Lower leg skin (tissue), 4 donors: ENCODE results near the gene ADCYAP1R1. TPM values are rescaled to one million over a fixed set of nuclear protein-coding genes. Genes with fewer than 3 reads are reported as not detected.

Experiments used
- DNase-seq, 2 donors: peaks; one replicate each; pipeline ENCODE4 v3.0.0-alpha.2; 2019; ENCODE audit warnings: low spot score in 2 of 2
- H3K4me3 ChIP-seq: fragments of 200-600 bp; sonication (generic); 2 replicates; pipeline ENCODE4 v1.5.1; 2017; ENCODE audit warnings: mild to moderate bottlenecking, low read depth; ENCODE audit not compliant: poor library complexity, severe bottlenecking
- POLR2A ChIP-seq, 2 donors: fragments of 450-650 bp; IDR thresholded peaks; one replicate each; pipeline ENCODE4 v1.6.1; 2016 to 2017; ENCODE audit warnings: antibody characterized with exemption in 2 of 2, mild to moderate bottlenecking in 1 of 2, moderate library complexity in 1 of 2
- WGBS, 2 donors: methylation state at CpG; one replicate each; pipeline ENCODE4 v1.1.5; 2018; 5-methylcytosine and 5-hydroxymethylcytosine counted together
- intact Hi-C: fragments of 100-400 bp; cut with DNase I; formaldehyde crosslinking; loops from one replicate; pipeline ENCODE4 v1.15.0; 2023; ENCODE audit warnings: low total_unique reads
- total RNA-seq, 4 donors: library from RNA; depleted of rRNA; stranded (reverse); fragments of >200 nt; gene quantifications; one replicate each; pipeline ENCODE4 v1.1.0, GENCODE V29; 2016
- TF ChIP-seq, protein P1 (sequence below), 3 donors: fragments of 450-650 bp; IDR thresholded peaks; one replicate each; pipeline ENCODE4 v1.5.1; 2016; ENCODE audit warnings: antibody characterized with exemption in 3 of 3, mild to moderate bottlenecking in 3 of 3, moderate library complexity in 2 of 3

ADCYAP1R1 gene
- total RNA-seq, 4 donors from 2014 or later: 0.52 to 1.2 TPM; not detected in 2

DNA sequence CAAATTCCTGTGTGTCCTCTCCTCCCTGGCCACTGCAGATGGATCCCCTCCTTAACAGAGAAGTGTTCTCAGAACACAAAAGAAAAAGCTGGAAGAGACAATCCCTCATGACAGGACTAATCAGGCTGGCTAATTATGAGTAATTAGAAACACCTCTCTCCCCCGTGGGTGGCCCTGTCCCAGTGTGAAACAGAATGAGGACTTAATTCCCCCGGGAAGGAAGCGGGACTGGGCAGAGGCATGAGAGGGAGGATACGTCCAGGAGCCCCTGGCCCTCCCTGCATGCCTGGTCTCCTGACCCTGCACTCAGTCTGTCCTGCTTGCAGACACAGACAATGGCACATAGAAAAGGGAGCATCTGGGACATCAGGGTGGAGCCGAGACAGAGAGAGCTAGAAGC, 7.6 kb upstream of the ADCYAP1R1 start:
- DNase-seq: no peak
- intact Hi-C loops: no loop called here
- H3K4me3 ChIP-seq: no peak overlapping the region
- TF ChIP-seq, protein P1, sequence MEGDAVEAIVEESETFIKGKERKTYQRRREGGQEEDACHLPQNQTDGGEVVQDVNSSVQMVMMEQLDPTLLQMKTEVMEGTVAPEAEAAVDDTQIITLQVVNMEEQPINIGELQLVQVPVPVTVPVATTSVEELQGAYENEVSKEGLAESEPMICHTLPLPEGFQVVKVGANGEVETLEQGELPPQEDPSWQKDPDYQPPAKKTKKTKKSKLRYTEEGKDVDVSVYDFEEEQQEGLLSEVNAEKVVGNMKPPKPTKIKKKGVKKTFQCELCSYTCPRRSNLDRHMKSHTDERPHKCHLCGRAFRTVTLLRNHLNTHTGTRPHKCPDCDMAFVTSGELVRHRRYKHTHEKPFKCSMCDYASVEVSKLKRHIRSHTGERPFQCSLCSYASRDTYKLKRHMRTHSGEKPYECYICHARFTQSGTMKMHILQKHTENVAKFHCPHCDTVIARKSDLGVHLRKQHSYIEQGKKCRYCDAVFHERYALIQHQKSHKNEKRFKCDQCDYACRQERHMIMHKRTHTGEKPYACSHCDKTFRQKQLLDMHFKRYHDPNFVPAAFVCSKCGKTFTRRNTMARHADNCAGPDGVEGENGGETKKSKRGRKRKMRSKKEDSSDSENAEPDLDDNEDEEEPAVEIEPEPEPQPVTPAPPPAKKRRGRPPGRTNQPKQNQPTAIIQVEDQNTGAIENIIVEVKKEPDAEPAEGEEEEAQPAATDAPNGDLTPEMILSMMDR (IDR thresholded peaks at IDR 0.05): no peak
- TF ChIP-seq POLR2A (IDR thresholded peaks at IDR 0.05): no peak
- WGBS, 2 donors: 66 to 71% methylated on average over 5 of the region's 5 CpGs

DNA sequence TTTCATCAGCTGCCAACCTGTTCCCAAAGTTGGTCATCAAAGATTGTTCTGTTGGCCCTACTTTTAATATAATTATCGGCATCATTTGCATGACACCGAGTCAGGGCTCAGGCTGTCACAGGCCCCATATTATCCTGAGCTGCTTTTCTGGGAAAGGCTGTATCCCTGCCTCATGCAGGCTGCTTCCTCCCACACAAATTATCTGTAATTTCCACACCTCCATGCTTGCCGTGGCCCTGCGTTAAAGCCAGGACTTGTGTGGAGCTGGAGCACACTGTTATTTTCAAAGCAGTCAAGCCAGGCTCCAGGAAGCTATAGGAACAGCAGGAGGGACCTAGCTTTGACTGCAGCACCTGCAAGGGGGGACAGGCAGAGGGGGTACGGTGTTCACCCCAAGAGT, 5.4 kb upstream of the ADCYAP1R1 start:
- TF ChIP-seq, protein P1 (IDR thresholded peaks at IDR 0.05): no peak
- 85 to 88% methylated on average over 5 of the region's 5 CpGs for WGBS, 2 donors
- no peak for DNase-seq
- H3K4me3 ChIP-seq: no peak overlapping the region
- intact Hi-C loops: no loop called here

DNA sequence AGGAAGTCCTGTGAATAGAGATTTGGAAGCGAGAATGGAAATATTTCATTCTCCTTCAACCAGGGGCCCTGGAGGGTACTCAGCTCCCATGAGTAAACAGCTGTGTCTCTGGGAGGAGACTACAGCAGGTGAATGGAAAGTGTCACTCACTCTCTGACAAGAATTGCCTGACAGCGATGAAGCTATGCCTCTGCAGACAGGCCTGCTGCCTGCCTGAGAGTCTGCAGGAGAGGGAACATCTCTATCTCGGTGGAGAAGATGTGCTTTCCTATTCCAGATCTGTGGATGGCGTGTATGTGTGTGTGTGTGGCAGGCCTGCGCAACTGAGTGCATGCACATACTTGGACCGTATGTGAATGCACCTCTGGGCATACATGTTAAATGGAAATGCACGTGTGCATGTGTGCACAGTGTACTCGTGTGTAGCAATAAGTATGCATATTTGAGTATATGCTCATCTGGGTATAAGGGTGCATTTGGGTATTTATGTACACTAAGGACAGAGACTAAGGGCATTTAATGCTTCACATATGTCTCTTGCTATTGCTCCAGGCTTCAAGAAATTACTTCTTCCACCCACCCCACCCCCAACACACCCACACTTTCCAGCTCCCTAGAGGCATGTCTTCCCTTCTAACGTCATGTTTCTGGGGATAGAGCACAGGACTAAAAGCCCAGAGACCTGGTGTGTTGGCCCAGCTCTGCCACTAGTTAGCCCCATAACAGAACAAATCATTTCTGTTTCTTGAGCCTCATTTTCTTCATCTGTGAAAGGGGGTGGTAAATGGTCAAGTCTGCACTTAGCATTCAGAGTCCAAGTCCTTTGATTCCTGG, 4.6 kb upstream of the ADCYAP1R1 start:
- intact Hi-C loops: no loop called here
- WGBS, 2 donors: 82 to 83% methylated on average over 9 of the region's 9 CpGs

DNA sequence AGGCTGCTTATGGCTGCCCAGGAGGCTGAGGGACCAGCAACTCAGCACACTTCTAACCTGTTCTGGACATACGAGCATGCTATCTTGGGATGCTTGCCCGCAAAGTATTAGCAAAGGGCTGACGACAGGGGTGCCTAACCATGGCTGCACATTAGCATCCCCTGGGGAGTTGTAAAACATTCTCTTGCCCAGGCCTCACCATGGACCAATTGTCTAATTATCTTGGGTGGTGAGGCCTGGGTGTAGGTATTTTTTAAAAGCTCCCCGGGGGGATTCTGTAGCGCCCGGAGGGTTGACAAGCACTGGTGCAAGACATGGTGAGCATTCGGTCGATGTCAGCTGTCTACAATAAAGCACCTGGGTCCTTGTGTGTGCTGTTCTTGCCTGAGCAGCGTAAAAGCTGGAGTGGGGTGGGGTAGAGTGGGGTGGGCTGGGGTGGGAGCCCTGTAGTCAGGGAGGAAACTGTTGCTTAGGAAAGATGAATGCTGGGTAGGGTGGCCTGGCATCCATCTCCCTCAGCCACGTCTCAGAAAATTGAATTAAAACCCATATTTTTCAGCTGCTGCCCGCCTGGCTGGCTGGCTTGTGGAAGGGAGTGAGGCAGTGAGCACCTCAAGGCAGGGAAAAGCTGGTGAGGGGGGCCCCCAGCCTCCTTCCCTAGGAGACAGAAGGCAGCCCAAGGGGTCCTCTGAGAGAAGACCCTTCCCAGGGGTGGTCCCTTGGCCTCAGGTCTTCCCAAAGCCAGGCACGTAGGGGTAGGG, 2.9 kb upstream of the ADCYAP1R1 start:
- DNase-seq: no peak
- intact Hi-C loops: no loop called here

More for the DNA sequence above, 4.6 kb upstream of the ADCYAP1R1 start:
- TF ChIP-seq, protein P1 (IDR thresholded peaks at IDR 0.05): no peak
- TF ChIP-seq POLR2A (IDR thresholded peaks at IDR 0.05): no peak
- no peak for DNase-seq
- no peak overlapping the region for H3K4me3 ChIP-seq

DNA sequence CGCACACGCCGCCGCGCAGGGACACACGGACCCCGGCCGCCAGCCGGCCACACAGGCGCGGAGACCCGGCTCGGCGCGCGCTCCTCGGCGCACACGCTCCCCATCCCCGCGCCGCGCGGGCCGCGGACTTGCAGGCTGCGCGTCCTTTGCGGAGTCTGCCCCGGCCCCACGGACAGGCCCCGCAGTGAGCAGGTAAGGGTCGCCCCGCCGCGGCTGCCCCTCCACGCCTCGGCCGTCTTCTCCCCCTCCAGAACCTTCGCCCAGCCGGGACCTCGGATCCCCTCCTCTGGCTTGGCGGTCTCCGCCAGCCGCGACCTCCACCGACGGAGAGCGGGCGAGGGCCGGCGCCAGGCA, 356 bp downstream of the ADCYAP1R1 start:
- no peak for DNase-seq
- H3K4me3 ChIP-seq: no peak overlapping the region
- intact Hi-C loops: no loop called here
- 0% methylated on average over 10 to 36 of the region's 52 CpGs for WGBS, 2 donors
- no peak for TF ChIP-seq POLR2A (IDR thresholded peaks at IDR 0.05)
- TF ChIP-seq, protein P1 (IDR thresholded peaks at IDR 0.05): no peak

More for the DNA sequence above, 2.9 kb upstream of the ADCYAP1R1 start:
- TF ChIP-seq POLR2A (IDR thresholded peaks at IDR 0.05): no peak
- TF ChIP-seq, protein P1 (IDR thresholded peaks at IDR 0.05): no peak
- no peak overlapping the region for H3K4me3 ChIP-seq
- 79 to 85% methylated on average over 12 of the region's 12 CpGs for WGBS, 2 donors
